Activated CD8-positive, alpha-beta memory T cell treated with anti-CD3 and anti-CD28 coated beads for 36 hours (primary cell): Measurements from ENCODE around the gene TFDP1. TPM values are rescaled to one million over a fixed set of nuclear protein-coding genes. Genes with fewer than 3 reads are reported as not detected.
"Not testable (repeated sequence)": the region's sequence is repeated elsewhere in the genome, so short reads cannot be mapped to it uniquely, and the experiment has no call there.

Source experiments
- CTCF ChIA-PET: fragments of 350-600 bp; sonication (Branson Sonifier 250); formaldehyde crosslinking; loops from one replicate; lab custom pipeline; 2021; ENCODE audit warnings: antibody characterized with exemption; lab: Charles Lee
- POLR2A ChIA-PET: fragments of 350-600 bp; sonication (Branson Sonifier 250); formaldehyde crosslinking; loops from one replicate; lab custom pipeline; 2021; ENCODE audit warnings: antibody characterized with exemption; lab: Charles Lee
- total RNA-seq, 2 experiments: library from RNA; stranded (reverse); gene quantifications; one replicate each; pipeline ENCODE4 v1.2.3, GENCODE V29; 2021

TFDP1 gene
- total RNA-seq, 2 experiments from 2014 or later, result 200 to 206 TPM

DNA sequence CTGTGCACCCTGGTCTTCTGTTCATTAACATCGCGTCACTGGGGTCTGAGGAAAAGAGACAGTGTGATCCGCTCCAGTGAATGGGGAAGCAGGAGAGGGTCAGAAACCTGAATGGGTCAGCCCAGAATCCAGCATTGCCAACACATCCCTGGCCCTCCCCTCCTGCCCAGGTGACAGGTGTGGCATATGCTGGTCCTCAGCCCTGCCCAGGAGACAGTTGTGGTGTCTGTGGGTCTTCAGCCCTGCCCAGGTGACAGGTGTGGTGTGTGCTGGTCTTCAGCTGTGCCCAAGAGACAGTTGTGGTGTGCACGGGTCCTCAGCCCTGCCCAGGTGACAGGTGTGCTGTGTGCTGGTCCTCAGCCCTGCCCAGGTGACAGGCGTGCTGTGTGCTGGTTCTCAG is 8.0 kb downstream of the TFDP1 start:
- POLR2A ChIA-PET, result no interaction called here
- CTCF ChIA-PET, result no interaction called here

DNA sequence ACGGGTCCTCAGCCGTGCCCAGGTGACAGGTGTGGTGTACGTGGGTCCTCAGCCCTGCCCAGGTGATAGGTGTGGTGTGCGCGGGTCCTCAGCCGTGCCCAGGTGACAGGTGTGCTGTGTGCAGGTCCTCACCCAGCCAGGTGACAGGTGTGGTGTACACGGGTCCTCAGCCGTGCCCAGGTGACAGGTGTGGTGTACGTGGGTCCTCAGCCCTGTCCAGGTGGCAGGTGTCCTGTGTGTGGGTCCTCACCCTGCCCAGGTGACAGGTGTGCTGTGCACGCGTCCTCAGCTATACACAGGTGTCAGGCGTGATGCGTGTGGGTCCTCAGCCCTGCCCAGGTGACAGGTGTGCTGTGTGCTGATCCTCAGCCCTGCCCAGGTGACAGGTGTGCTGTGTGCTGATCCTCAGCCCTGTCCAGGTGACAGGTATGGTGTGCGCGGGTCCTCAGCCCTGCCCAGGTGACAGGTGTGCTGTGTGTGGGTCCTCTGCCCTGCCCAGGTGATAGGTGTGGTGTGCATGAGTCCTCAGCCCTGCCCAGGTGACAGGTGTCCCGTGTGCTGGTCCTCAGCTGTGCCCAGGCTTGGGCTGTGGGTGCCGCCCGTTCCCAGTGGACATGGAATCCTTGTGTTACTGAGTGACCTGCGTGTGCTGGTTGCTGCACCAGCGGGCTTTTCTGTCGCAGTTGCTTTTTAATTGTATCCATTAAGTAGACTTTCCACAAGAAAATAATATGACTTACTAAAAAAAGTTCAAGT is 9.7 kb downstream of the TFDP1 start:
- POLR2A ChIA-PET, CTCF ChIA-PET: not testable (repeated sequence)

DNA sequence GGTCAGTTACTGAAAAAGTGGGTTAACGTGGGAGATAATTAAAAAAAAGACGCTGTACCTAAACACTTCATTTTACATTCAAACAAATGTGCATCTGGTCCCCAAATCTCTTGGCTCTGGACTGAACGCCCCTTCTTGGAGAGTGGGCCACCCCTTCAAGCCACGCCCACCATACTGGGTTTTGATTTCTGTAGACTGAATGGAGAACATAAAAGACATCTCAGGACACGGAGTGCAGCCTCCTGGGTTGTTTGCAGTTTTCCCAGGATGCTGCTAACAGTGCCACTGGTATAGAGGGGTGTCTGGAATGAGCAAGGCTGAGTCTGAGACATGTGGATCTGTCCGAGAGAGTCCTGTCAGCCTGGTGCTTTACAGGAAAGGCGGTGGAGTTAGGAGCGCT is 10.6 kb downstream of the TFDP1 start:
- ChIA-PET CTCF (no interaction called here), POLR2A (no interaction called here)

DNA sequence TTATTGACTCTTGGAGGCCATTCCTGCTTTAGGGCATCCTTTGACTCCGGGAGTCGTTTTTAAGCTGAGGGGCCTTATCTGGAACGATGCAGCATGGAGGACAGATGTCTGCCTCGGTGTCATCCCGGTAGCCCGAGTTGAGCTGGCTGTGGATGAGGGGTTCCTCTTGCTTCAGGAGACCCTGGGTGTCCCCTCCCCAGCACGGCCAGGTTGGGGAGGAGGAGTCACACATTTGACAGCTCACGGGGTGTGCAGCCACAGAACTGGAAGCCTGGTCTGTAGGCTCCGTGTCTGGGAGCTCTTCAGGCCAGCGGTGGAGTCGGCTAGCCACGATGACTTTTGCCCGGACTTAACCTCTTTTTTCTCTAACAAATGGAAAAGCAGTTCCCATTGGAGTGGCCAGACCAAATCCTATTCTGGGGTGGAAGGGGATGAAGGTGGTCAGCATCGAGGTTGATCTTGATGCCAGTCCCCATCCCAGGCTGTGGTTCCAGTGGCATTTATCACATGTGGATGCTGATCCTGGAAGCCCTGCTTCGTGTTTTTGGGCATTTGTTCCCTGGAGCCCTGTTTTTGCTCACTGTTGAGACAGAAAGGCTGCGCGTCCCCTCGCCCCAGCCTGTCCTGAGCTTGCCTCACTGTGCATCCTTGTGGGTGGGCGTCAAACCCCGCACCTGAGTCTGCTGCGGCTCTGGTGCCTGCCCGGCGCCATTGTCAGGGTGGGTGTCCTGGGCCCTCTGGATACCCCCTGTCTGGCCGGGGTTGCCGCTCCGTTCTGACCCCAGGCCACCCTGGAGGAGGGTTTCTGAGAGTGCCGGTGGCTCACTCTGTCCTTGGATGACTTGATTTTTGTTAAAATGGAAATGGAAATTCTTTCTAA is 12.0 kb downstream of the TFDP1 start:
- CTCF ChIA-PET, result interaction anchor here (0.6 kb wide), 1 partner anchor 48 kb away, joined by 3 read pairs; no protein-coding TSS in a partner anchor
- POLR2A ChIA-PET, result no interaction called here

DNA sequence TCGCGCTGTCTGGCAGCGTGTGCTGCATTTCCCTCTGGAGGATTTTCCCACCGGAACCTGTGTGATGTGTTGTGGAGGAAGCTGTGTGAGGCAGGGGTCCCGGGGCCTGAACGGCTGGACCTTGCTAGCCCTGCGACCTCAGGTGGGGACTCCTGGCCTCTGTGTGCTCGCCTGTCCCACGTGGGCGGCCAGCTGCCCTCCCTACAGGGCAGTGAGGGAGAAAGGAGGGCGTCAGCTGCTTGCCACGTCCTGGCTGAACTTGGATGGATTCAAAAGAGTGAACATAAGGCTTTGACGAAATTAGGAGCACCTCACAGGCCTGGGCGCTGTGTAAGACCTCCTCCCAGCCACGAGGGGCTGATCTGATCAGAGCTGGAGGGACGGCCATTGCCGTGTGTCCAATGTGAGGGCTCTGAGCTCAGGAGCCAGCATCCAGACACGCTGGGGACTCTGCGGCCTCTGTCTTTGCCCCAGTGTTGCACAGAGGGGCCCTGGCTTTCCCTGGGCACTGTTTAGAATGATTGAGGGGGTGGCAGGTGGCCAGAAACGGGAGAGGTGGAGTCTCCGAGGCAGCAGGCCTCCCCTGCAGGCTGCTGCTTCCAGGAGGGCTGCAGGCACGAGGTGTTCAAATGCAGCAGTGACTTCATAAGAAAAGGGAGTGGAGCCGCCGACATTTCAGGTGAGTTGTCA is 13.0 kb downstream of the TFDP1 start:
- POLR2A ChIA-PET, result no interaction called here

DNA sequence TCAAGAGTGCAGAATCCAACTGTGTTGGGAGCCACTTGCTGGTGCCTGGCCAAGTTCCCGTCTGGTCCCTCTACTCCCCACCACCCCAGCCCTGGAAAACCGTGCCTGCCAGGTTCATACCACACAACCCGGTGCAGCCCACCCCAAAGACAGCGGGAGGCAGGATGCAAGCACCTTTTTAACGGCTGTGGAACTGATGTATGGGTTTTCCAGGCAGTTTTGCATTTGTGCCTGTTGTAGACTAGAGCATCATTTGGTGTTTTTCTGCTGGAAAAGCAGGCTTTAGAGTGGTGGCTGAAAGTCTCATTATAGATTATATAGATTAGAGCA is 13.5 kb downstream of the TFDP1 start:
- ChIA-PET CTCF (no interaction called here), POLR2A (no interaction called here)

More for the DNA sequence above, 13.0 kb downstream of the TFDP1 start:
- CTCF ChIA-PET, result no interaction called here

DNA sequence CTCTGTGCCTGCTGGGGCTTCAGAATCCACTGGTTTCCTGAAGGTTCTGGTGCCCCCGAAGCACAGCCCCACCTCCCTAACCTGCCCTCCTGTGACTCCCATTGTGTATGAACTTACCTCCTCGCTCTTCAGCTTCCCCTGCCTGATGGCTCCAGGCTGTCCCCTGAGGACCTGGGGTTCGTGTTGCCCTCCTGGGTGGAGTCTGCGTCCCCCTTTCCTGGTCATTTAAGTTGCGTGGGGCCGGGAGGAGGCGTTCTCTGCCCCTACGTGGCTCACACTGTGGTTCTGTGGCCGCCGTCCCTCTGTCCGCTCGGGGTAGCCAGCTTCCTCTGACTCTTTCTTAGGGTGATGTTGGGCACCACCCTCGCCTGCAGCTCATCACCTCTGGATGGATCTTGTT is 13.9 kb downstream of the TFDP1 start:
- POLR2A ChIA-PET, result no interaction called here
- CTCF ChIA-PET, result no interaction called here

DNA sequence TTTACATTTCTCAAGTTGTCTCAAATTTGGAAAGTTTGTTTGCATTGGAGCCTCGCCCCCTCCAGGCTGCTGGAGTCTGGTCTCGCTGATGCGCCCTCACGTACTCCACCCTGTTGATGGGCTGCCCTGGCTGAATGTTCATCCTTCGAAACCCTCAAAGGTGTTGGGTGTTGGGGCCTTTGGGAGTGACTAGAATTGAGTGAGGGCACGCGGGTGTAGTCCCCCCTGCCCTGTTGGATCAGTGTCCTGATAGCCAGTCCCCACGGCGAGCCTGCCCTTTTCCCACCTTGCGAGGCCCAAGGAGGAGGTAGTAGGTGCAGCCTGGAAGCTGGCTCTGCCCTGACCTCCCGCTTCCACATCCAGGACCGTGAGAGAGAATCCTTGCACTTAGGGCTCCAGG is 14.8 kb downstream of the TFDP1 start:
- ChIA-PET CTCF (no interaction called here), POLR2A (no interaction called here)

DNA sequence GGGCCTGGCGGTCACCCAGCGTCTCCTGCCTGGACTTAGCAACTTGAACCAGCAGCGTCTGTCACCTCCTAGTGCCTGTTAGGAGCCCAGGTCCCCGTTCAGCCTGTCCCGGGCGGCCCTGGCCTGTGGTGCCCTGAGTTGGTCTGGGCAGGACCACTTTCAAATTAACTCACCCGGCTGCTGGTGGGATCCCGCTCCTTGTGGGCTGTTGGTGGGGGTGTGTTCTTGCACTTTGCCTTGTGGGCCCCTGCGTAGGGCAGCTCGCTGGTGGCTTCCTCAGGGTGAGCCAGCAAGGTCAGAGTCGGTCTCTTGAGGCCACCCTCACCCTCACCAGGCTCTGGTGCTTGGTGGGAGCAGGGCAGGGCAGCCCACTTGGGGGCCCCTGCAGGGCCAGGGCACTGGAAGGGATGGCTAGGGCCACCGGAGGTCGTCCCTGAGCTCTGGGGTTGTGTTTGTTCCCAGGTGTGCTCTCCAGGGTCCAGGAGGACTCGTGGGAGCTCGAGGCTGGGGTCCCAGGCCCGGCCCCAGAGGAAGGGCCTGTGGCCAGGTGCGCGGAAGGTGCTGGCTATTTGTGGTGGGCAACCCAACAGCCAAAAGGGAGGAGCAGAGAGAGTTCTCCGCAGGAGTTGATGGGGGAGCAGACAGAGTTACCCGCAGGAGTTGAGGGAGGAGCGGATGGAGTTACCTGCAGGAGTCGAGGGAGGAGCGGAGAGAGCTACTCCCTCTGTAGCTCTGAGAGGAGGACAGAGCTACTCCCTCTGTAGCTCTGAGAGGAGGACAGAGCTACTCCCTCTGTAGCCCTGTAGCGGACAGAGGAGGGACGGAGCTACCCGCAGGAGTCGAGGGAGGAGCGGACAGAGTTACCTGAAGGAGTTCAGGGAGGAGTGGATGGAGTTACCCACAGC is 16.9 kb downstream of the TFDP1 start:
- ChIA-PET CTCF (no interaction called here), POLR2A (no interaction called here)

DNA sequence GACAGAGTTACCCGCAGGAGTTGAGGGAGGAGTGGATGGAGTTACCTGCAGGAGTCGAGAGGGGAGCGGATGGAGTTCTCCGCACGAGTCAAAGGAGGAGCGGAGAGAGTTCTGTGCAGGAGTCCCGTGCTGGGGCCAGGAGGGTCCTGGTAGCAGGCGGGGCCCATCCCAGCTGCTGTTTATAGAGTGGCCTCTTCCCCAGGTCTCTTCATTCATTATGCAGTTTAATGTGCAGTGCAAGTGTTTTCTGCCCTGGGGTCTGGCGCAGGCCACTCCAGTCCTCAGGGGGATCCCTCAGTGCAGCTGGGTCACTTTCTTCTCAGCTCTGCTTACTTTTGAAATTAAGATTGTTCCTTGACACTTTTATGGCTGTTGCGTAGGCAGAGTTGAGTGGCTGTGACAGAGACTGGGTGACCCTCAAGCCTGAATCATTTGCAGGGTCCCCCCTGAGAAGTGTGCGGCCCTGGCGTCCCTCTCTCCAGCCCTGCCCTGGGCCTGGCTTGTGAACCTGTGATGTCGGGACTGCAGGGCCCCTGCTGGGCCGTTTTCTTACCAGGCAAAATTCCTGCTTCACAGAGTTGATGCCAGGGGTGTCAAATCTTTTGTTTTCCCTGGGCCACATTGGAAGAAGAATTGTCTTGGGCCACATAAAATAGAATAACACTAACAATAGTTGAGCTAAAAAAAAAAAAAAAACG is 17.9 kb downstream of the TFDP1 start:
- CTCF ChIA-PET, result no interaction called here
- POLR2A ChIA-PET, result no interaction called here

DNA sequence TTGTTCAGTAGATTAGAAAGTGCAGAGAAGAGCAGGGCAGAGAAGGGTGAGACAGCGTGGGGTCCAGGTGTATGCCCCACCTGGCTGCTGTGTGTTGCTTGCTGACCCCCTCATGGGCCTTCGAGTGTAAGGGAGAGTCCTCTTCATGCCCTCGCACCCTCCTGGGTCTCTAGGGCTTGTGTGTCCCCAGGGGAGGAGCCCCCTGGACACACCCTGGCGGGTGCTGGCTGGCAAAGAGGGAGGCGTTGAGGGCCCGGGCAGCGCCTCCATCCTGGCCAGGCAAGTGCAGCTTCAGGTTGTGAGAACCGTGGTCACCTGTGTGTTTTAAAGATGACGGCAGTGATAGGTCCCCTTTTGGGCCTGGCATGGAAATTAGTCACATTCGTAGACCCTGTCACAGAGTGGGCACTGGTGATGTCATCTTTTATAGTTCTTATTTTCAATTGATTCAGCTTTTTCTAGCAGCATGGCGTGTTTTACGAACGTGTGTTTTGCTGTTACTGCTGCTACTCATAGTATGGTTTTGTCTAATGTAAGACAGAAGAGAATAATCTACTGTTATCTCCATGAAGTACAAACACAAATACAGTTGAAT is 18.7 kb downstream of the TFDP1 start:
- ChIA-PET CTCF (no interaction called here), POLR2A (interaction anchor here (0.7 kb wide), 1 partner anchor 734 kb away, joined by 6 read pairs; no protein-coding TSS in a partner anchor)

DNA sequence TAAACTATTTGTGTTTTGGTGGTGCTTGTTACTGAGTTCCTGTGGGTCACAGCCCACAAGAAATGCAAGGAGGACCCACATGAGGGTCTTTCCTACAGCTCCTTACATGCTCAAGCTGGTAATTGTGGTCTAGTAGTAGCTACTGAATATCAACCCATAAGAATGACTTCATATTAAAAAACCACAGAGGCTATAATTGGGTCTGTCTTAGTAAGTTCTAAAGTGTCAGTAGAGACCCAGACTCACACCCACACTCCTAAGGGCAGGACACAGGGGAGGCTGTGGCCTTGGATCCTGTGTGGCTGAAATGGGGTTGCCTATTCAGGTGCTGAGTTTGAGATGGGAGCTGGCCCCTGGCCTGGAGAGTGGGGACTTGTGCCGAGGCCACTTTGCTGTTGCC is 19.6 kb downstream of the TFDP1 start:
- ChIA-PET CTCF (no interaction called here), POLR2A (interaction anchor here (0.7 kb wide), 1 partner anchor 733 kb away, joined by 6 read pairs; no protein-coding TSS in a partner anchor)

DNA sequence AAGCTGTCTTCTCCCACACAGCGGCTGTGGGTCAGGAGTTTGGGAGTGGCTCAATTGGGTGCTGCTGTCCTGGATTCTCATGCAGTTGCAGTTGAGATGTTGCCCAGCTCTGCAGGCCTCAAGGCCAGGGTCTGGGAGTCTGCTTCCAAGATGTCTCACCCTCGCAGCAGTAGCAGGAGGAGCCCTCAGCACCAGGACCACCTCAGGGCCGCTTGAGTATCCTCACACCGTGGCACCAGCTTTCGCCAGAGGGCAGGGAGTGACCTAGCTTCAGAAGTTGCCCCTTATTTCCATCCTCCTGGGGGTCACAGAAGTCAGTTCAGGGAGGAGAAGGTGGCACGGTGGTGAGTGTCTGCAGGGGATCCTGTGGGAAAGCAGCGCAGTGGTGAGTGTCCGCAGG is 20.9 kb downstream of the TFDP1 start:
- ChIA-PET POLR2A (no interaction called here), CTCF (no interaction called here)

DNA sequence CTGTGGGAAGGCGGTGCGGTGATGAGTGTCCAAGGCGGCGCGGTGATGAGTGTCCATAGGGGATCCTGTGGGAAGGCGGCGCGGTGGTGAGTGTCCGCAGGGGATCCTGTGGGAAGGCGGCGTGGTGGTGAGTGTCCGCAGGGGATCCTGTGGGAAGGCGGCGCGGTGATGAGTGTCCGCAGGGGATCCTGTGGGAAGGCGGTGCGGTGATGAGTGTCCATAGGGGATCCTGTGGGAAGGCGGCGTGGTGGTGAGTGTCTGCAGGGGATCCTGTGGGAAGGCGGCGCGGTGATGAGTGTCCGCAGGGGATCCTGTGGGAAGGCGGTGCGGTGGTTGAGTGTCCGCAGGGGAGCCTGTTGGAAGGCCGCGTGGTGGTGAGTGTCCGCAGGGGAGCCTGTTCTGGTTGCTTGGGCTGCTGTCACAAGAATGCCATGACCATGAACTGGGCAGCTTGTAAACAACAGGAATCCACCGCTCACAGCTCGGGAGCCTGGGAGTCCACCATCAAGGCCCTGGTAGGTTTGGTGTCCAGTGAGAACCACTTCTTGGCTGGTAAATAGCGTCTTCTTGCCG is 21.4 kb downstream of the TFDP1 start:
- ChIA-PET CTCF (no interaction called here), POLR2A (no interaction called here)

DNA sequence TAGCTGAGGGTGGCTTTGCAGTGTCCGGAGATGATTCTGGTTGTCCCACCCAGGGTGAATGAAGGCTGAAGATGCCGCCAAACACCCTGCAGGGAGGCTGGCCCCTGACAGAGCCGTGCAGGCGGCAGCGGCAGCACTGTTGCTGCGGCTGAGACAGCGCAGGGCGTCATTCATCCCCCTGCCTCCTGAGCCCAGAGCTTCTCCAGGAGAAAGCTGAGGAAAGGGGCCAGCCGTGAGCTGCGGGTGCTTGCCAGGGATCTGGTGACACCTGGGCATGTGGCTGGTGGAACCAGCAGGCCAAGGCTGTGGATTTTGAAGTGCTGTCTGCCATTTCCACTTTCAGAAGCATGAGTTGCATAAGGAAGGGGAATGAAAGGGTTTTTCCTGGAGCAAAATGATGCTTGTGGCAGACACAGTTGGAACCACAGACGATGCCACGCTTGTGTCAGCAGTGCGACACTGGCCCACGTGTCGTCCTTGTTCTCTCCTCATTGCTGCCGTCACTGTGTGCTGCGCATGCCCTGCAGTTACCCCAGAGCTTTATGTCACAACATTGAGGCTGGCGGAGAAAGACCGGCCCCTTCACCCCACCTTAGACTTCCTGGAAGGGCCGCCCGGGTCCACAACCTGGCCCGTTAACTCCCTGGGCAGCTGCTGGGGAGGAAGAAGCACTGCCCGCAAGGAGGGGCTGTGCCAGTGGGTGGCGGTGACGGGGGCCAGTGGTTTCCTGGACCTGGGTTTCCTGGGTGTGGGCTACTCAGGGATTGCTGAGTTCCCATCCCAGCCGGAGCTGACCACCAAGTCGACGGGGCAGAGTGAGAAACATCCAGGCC is 22.7 kb downstream of the TFDP1 start:
- POLR2A ChIA-PET, result no interaction called here
- CTCF ChIA-PET, result no interaction called here

DNA sequence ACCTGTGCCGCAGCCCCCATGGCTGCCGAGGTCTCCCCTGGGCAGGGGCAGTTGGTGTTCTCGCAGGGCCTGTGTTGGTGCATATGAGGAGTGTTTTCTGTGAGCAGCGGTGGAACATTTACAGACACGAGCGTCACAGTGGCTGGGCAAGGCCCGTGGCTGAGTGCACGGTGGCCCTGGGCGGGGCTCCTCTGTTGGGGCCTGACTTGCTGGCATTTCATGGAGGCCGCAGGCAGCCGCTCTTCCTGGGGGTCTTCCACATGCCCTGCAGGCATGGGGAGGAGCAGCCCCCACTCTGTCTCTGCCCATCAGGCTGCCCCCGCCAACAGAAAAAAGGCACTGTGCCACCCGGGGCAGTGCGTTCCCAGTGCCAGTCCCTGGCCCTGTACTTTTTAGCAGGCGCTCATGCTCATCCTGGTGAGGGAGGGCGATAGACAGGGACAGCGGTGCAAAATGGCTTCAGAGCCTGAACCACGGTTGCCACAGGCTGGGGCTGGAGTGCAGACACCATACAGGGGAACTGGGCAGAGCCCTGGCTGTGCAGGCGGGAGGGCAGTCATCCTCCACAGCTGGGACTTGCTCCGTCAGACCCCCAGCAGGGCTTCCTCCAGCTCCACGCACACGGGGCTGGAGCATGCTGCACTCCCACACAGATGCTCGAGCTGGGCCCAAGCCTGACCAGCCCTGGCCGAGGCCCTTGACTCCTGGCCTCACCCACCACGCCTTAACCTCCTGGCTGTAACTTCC is 23.5 kb downstream of the TFDP1 start:
- ChIA-PET CTCF (no interaction called here), POLR2A (no interaction called here)
